Measurements from ENCODE around the gene ABO.

- TF ChIP-seq, protein P1, sequence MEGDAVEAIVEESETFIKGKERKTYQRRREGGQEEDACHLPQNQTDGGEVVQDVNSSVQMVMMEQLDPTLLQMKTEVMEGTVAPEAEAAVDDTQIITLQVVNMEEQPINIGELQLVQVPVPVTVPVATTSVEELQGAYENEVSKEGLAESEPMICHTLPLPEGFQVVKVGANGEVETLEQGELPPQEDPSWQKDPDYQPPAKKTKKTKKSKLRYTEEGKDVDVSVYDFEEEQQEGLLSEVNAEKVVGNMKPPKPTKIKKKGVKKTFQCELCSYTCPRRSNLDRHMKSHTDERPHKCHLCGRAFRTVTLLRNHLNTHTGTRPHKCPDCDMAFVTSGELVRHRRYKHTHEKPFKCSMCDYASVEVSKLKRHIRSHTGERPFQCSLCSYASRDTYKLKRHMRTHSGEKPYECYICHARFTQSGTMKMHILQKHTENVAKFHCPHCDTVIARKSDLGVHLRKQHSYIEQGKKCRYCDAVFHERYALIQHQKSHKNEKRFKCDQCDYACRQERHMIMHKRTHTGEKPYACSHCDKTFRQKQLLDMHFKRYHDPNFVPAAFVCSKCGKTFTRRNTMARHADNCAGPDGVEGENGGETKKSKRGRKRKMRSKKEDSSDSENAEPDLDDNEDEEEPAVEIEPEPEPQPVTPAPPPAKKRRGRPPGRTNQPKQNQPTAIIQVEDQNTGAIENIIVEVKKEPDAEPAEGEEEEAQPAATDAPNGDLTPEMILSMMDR (IDR thresholded peaks at IDR 0.05; ENCODE audit: extremely low read depth in 1 of 2, insufficient read depth in 1 of 2, low read depth in 1 of 2, low read length in 2 of 2), result no peak
- TF ChIP-seq MYC (IDR thresholded peaks at IDR 0.05; ENCODE audit: low read depth, low read length), result no peak
Measured at GRCh38 chr9:133321411-133321935, 46.5 kb upstream of the ABO start.

Data from endothelial cell of umbilical vein (primary cell).